Psoas muscle (tissue), 8 donors: Measurements from ENCODE around the gene AQP2. TPM values are rescaled to one million over a fixed set of nuclear protein-coding genes. Genes with fewer than 3 reads are reported as not detected.

Experiments used
- ATAC-seq, 4 donors: fragments of 200-7000 bp; cut with Tn5 transposase; one replicate each; pipeline ENCODE4 v1.9.1; 2020; ENCODE audit warnings: moderate library complexity in 3 of 4, mild to moderate bottlenecking in 2 of 4
- DNase-seq, 2 donors: peaks; one replicate each; pipeline ENCODE4 v3.0.0-alpha.2; 2020
- H3K27ac ChIP-seq: fragments of 200-600 bp; one replicate; pipeline ENCODE4 v1.8.0; 2022
- H3K27me3 ChIP-seq, 3 donors: fragments of 200-600 bp in 1 of 3; one replicate each; pipeline versions ENCODE4 v1.6.1 to v1.8.0; 2013 to 2022; ENCODE audit warnings: low read length in 2 of 3, mild to moderate bottlenecking in 2 of 3, moderate library complexity in 1 of 3; ENCODE audit not compliant: insufficient read depth in 3 of 3
- H3K36me3 ChIP-seq, 2 donors: fragments of 200-600 bp in 1 of 2; one replicate each; pipeline versions ENCODE4 v1.6.1 to v1.8.0; 2013 to 2022; ENCODE audit warnings: low read depth in 1 of 2, mild to moderate bottlenecking in 1 of 2, moderate library complexity in 1 of 2; ENCODE audit not compliant: insufficient read depth in 1 of 2
- H3K4me1 ChIP-seq: fragments of 200-600 bp; one replicate; pipeline ENCODE4 v1.8.0; 2022
- H3K4me3 ChIP-seq: fragments of 200-600 bp; one replicate; pipeline ENCODE4 v1.8.0; 2022; ENCODE audit warnings: mild to moderate bottlenecking
- H3K9me3 ChIP-seq: fragments of 200-600 bp; one replicate; pipeline ENCODE4 v1.8.0; 2022
- WGBS, 3 donors: extraction: QIAGEN DNeasy Blood & Tissue Kit; methylation state at CpG; one replicate each; pipeline versions ENCODE4 v1.1.6 to v1.1.7; 2013; 5-methylcytosine and 5-hydroxymethylcytosine counted together
- intact Hi-C, 2 donors: fragments of 100-400 bp; cut with DNase I; formaldehyde crosslinking; loops; one replicate each; pipeline versions ENCODE4 v1.11.0 to v1.14.2; 2022
- long read RNA-seq, 2 donors: library from polyadenylated mRNA; unstranded; transcript quantifications; one replicate each; pipeline ENCODE4 v2.0.0, GENCODE V29; 2021
- polyA plus RNA-seq, 3 donors: library from polyadenylated mRNA; stranded (reverse); fragments of 200-250 nt; gene quantifications; one replicate each; pipeline ENCODE4 v1.2.3, GENCODE V29; 2013
- total RNA-seq, 4 donors: library from RNA; stranded (reverse); fragmentation: NEBNext Ultra II Directional in 2 of 4; extraction: Animal tissue kit (Norgen Biotek cat#: 25700) in 2 of 4; gene quantifications; one replicate each; pipeline versions ENCODE4 v1.2.1 to v1.2.4, GENCODE V29; 2021 to 2023
- TF ChIP-seq, protein P1 (sequence below): fragments of 200-600 bp; IDR thresholded peaks from one replicate; pipeline ENCODE4 v1.8.0; 2022; ENCODE audit warnings: antibody characterized with exemption
- donor health status: healthy with polysubstance abuse.
- donor health status: DM: no; HTN: no; CAD: no; lungs with moderate emphysema.
- donor health status: Bipolar disorder and iron deficiency.
- donor health status: healthy.
- donor health status: DM: yes; HTN: yes; CAD: no.
- donor health status: DM: no; HTN: no; CAD: no.
- donor health status: DM: no; HTN: no; CAD: no.
- donor health status: DM: yes; HTN: yes; CAD: no.

Gene AQP2, protein sequence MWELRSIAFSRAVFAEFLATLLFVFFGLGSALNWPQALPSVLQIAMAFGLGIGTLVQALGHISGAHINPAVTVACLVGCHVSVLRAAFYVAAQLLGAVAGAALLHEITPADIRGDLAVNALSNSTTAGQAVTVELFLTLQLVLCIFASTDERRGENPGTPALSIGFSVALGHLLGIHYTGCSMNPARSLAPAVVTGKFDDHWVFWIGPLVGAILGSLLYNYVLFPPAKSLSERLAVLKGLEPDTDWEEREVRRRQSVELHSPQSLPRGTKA
- total RNA-seq (not detected), polyA plus RNA-seq (not detected)
- long read RNA-seq, donor 1, result 0 reads
- long read RNA-seq, donor 2, result 0 reads

DNA sequence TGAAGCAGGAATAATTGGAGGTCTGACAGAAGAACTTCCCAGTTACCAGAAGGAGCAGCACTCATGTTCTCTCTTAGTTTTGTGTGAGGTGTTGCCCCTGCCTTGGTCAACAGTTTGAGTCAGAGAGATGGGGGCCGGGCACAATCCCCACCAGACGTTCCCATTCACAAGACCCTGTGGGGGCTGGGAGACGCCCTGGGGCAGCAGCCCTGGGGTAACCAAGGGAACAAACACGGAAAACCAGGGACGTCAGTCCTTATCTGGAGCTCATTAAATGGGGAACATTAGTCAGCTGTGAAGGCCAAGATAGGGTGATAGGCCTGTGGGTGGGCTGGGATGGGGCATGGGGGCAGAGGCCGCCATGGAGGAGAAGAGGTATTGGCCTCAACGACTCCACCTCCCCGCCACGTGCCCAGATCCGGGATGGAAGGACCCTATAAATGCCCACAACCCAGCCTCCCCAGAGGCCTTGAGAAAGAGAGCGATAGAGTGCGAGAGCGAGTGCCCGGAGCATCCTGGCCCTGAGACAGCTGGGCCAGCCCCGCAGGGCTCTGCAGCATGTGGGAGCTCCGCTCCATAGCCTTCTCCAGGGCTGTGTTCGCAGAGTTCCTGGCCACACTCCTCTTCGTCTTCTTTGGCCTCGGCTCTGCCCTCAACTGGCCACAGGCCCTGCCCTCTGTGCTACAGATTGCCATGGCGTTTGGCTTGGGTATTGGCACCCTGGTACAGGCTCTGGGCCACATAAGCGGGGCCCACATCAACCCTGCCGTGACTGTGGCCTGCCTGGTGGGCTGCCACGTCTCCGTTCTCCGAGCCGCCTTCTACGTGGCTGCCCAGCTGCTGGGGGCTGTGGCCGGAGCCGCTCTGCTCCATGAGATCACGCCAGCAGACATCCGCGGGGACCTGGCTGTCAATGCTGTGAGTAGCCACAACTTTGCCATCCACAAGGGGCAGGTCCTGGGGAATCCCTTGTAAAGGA, at the start of gene AQP2:
TSS of gene AQP2 (plus strand) at position 465 of the 979 bp plus-strand sequence. CDS start at position 559, 94 bp downstream.
- WGBS, 3 donors, result 80 to 89% (median 81%) methylated on average over 31 to 32 of the region's 32 CpGs
- Histone ChIP-seq H3K9me3 (no peaks in the 10 kb centered on the region), H3K36me3 (no peaks in the 10 kb centered on the region), H3K27ac (no peak within 1 kb of the TSS), H3K4me1 (no peaks in the 10 kb centered on the region), H3K27me3 (peaks cover 0 to 15% (median 3%) of the 10 kb centered on the region in 3 donors), H3K4me3 (no peak within 1 kb of the TSS)
- intact Hi-C loops, result no loop called here
- ATAC-seq (no peak), DNase-seq (no peak)
- TF ChIP-seq, protein P1, sequence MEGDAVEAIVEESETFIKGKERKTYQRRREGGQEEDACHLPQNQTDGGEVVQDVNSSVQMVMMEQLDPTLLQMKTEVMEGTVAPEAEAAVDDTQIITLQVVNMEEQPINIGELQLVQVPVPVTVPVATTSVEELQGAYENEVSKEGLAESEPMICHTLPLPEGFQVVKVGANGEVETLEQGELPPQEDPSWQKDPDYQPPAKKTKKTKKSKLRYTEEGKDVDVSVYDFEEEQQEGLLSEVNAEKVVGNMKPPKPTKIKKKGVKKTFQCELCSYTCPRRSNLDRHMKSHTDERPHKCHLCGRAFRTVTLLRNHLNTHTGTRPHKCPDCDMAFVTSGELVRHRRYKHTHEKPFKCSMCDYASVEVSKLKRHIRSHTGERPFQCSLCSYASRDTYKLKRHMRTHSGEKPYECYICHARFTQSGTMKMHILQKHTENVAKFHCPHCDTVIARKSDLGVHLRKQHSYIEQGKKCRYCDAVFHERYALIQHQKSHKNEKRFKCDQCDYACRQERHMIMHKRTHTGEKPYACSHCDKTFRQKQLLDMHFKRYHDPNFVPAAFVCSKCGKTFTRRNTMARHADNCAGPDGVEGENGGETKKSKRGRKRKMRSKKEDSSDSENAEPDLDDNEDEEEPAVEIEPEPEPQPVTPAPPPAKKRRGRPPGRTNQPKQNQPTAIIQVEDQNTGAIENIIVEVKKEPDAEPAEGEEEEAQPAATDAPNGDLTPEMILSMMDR, result no peak

DNA sequence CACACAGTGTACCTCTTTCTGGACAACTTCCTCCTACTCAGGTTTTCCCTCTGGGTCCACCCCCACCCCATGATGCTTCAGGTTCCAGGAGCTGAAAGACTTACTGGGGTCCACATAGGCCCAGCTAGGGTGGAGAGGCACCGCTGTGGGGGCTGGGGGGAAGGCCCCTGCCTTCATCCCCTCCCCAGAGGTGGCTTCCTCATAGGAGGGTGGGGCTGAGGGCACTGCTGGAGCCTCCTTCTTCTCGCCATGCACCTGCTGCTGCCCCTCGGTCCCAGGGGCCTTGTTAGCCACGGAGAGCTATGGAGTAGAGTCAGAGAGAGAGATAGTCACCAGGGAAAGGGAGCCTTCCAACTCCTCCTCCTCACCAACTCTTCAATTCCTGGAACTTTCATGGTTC, 49.5 kb upstream of the AQP2 start:
- WGBS, 3 donors, result 58 to 70% (median 59%) methylated on average over 3 to 4 of the region's 4 CpGs
- DNase-seq (peak in 1 of 2 donors; percentile 8), ATAC-seq (no peak)
- Histone ChIP-seq H3K36me3 (no peaks in the 10 kb centered on the region), H3K4me3 (no peak overlapping the region), H3K27ac (no peak overlapping the region), H3K9me3 (no peaks in the 10 kb centered on the region), H3K4me1 (no peaks in the 10 kb centered on the region), H3K27me3 (peaks cover 0 to 31% (median 8%) of the 10 kb centered on the region in 3 donors)
- intact Hi-C loops, result no loop called here
- TF ChIP-seq, protein P1, result no peak

GRCh38 chr12:49901986-49902385, 48.6 kb upstream of the AQP2 start:
- H3K9me3 ChIP-seq, result no peaks in the 10 kb centered on the region
- WGBS, 3 donors, result 87 to 91% (median 90%) methylated on average over 5 of the region's 5 CpGs
- peak in 1 of 2 donors; percentile 16 for DNase-seq
- H3K4me3 ChIP-seq, result no peak overlapping the region
- H3K36me3 ChIP-seq, result no peaks in the 10 kb centered on the region
- peaks cover 0 to 31% (median 8%) of the 10 kb centered on the region in 3 donors for H3K27me3 ChIP-seq
- no peak for ATAC-seq
- intact Hi-C loops, result no loop called here
- no peak overlapping the region for H3K27ac ChIP-seq
- no peaks in the 10 kb centered on the region for H3K4me1 ChIP-seq
- TF ChIP-seq, protein P1, result no peak

DNA sequence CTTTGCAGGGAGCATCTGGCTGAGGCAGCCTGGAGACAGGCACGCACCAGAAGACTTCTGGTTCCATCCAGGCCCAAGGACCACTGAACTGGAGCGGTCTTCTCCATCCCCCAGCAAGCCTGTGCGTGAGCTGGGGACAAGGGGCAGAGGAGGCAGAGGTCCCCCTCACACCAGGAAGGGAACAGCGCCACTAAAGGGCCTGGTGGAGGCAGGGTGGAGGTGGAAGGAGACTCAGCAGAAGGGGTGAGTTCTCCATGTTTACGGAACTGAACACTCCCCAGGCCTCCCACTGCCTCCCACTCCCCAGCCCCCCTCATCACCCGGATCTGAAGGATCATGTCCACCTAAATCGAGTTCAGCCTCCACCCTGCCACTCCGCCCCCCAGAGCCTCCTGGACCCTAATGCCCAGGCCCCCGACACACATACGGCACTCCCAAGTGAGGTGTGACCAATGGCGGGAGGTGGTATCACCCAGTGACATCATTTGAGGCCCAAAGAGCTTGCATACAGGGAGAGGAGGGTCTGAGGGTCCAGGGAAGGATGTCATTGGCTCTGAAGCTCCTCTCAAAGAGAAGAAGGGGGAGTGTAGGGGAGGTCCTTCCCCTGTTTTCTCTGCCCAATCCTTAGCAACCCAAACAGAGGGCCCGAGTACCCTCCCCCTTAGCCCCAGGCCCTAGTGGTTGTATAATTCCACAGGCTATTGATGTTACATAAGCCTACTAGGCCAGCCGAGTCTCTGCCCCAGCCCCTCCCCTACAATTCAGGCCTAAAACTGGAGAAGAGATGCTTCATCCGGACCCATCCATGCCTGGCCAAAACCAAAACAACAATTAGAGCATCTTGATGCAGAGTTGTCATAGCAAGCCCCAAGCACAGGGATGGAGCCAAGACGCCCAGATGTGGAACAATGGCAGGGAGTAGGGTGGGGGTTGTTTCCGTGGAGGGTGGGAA, 47.9 kb upstream of the AQP2 start:
- 76 to 87% (median 83%) methylated on average over 15 to 16 of the region's 16 CpGs for WGBS, 3 donors
- no peak for ATAC-seq
- TF ChIP-seq, protein P1, result no peak
- peak in 1 of 2 donors; percentile 48 for DNase-seq
- intact Hi-C loops, result no loop called here
- Histone ChIP-seq H3K4me1 (no peaks in the 10 kb centered on the region), H3K4me3 (no peak overlapping the region), H3K36me3 (no peaks in the 10 kb centered on the region), H3K27ac (no peak overlapping the region), H3K27me3 (peaks cover 0 to 31% (median 8%) of the 10 kb centered on the region in 3 donors), H3K9me3 (no peaks in the 10 kb centered on the region)
